GM18951 (cell line): ENCODE data around the gene DGKH.
"Not testable (repeated sequence)": the region's sequence is repeated elsewhere in the genome, so short reads cannot be mapped to it uniquely, and the experiment has no call there.

ENCODE experiments used
- POLR2A ChIP-seq: IDR thresholded peaks from 4 replicates; pipeline ENCODE4 v1.6.1; 2011; ENCODE audit warnings: mild to moderate bottlenecking; ENCODE audit not compliant: insufficient read length, insufficient read depth; ENCODE audit errors: extremely low read depth
- in situ Hi-C: fragments of 300-500 bp; cut with MboI; formaldehyde crosslinking; loops from one replicate; pipeline ENCODE4 v1.12.0; 2022; ENCODE audit warnings: low sequenced_read_pairs, mixed read lengths, inconsistent platforms; ENCODE audit not compliant: unreplicated experiment

DGKH gene

GRCh38 chr13:42114912-42115311, 66.5 kb downstream of the DGKH start:
- TF ChIP-seq POLR2A = no peak
- in situ Hi-C loops = no loop called here

- in situ Hi-C loops = no loop called here
- TF ChIP-seq POLR2A = no peak
Measured at GRCh38 chr13:42116225-42116624, 67.8 kb downstream of the DGKH start.

- in situ Hi-C loops = no loop called here
- TF ChIP-seq POLR2A = no peak
Measured at GRCh38 chr13:42119041-42119440, 70.6 kb downstream of the DGKH start.

- in situ Hi-C loops = no loop called here
- no peak for TF ChIP-seq POLR2A
Measured at GRCh38 chr13:42119875-42120274, 71.4 kb downstream of the DGKH start.

- TF ChIP-seq POLR2A = no peak
- in situ Hi-C loops = no loop called here
Measured at GRCh38 chr13:42123600-42123999, 75.2 kb downstream of the DGKH start.

- TF ChIP-seq POLR2A = no peak
- in situ Hi-C loops = no loop called here
Measured at GRCh38 chr13:42125046-42125445, 76.6 kb downstream of the DGKH start.

GRCh38 chr13:42127047-42127446, 78.6 kb downstream of the DGKH start:
- in situ Hi-C loops = no loop called here
- no peak for TF ChIP-seq POLR2A

- in situ Hi-C loops = no loop called here
Measured at GRCh38 chr13:42129033-42129432, 80.6 kb downstream of the DGKH start.

GRCh38 chr13:42136518-42136917, 88.1 kb downstream of the DGKH start:
- TF ChIP-seq POLR2A = no peak
- in situ Hi-C loops = no loop called here

More at GRCh38 chr13:42129033-42129432, 80.6 kb downstream of the DGKH start:
- no peak for TF ChIP-seq POLR2A

GRCh38 chr13:42137856-42138537, 89.5 kb downstream of the DGKH start:
- no peak for TF ChIP-seq POLR2A
- in situ Hi-C loops = no loop called here

GRCh38 chr13:42140494-42140893, 92.0 kb downstream of the DGKH start:
- TF ChIP-seq POLR2A = no peak

GRCh38 chr13:42141052-42141451, 92.6 kb downstream of the DGKH start:
- in situ Hi-C loops = not testable (repeated sequence)

More at GRCh38 chr13:42140494-42140893, 92.0 kb downstream of the DGKH start:
- in situ Hi-C loops = no loop called here

- in situ Hi-C loops = no loop called here
- TF ChIP-seq POLR2A = no peak
Measured at GRCh38 chr13:42146359-42146758, 97.9 kb downstream of the DGKH start.

- TF ChIP-seq POLR2A = no peak
- in situ Hi-C loops = no loop called here
Measured at GRCh38 chr13:42148538-42148937, 100.1 kb downstream of the DGKH start.

- in situ Hi-C loops = no loop called here
- TF ChIP-seq POLR2A = no peak
Measured at GRCh38 chr13:42149136-42149535, 100.7 kb downstream of the DGKH start.
